Dendritic cell treated with granulocyte-macrophage colony-stimulating factor and Interleukin-4, amounts not matched to agents 40 ng/mL and 50 ng/mL, for 4 days (primary cell): ENCODE data around the gene CTNNA2.

Source experiments
- H3K27ac Mint-ChIP-seq: one replicate; pipeline ENCODE4 v1.8.0; 2022; ENCODE audit warnings: mild to moderate bottlenecking, mixed read lengths
- H3K27me3 Mint-ChIP-seq: one replicate; pipeline ENCODE4 v1.8.0; 2022; ENCODE audit warnings: mild to moderate bottlenecking, mixed read lengths
- H3K36me3 Mint-ChIP-seq: one replicate; pipeline ENCODE4 v1.8.0; 2022; ENCODE audit warnings: low read depth, mixed read lengths
- H3K4me1 Mint-ChIP-seq: one replicate; pipeline ENCODE4 v1.8.0; 2022; ENCODE audit warnings: low read depth, mixed read lengths
- H3K4me3 Mint-ChIP-seq: one replicate; pipeline ENCODE4 v1.8.0; 2022; ENCODE audit warnings: mild to moderate bottlenecking, moderate library complexity, mixed read lengths
- H3K9me3 Mint-ChIP-seq: one replicate; pipeline ENCODE4 v1.8.0; 2022; ENCODE audit warnings: mixed read lengths
- intact Hi-C: fragments of 100-400 bp; cut with micrococcal nuclease; formaldehyde crosslinking; loops from one replicate; pipeline ENCODE4 v1.15.0; 2022

The CTNNA2 gene

DNA sequence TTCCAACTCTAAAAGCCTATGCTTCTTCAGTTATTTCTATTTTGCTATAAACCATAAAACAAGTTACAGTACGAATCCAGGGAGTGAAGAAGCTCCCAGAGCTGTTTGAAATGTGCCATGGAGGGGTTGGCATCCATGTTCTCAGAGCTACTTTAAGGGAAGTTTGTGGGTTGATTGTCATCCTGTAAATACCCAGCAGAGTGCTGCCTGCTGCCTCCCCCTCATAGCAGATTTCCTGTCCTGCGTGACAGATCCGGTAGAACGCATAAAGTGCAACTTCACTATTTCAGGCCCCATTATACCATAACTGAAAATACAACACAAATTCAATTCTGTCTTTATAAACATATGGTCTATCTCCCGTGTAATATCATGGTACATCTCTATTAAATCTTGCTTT lies 114.4 kb downstream of the CTNNA2 start:
- H3K4me3 Mint-ChIP-seq = no peak overlapping the region
- H3K27ac Mint-ChIP-seq = no peak overlapping the region
- H3K9me3 Mint-ChIP-seq = peaks cover 9% of the 10 kb centered on the region

DNA sequence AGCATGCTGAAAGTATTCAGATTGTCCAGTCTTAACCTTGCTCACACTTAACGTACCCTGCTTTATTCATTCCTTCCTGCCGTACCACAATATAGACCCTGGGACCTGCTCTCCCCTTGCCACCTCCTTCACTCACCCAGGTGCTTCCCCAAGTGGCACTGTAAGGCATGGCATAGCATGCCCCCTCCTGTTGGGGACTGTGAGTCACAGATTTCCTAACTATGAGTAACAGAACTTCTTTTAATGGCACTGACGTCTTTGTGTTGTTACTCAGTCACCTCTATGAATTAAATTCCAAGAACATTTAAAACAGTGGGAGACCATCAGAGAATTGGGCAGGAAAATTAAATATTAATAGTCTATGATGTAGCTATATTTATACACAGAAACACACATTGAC lies 117.2 kb downstream of the CTNNA2 start:
- no peaks in the 10 kb centered on the region for H3K4me1 Mint-ChIP-seq
- H3K27me3 Mint-ChIP-seq = no peaks in the 10 kb centered on the region
- intact Hi-C loops = no loop called here
- H3K36me3 Mint-ChIP-seq = no peaks in the 10 kb centered on the region
- no peak overlapping the region for H3K27ac Mint-ChIP-seq
- H3K4me3 Mint-ChIP-seq = no peak overlapping the region
- H3K9me3 Mint-ChIP-seq = peaks cover 19% of the 10 kb centered on the region

More for the DNA sequence above, 114.4 kb downstream of the CTNNA2 start:
- Mint-ChIP-seq H3K36me3 (no peaks in the 10 kb centered on the region), H3K4me1 (no peaks in the 10 kb centered on the region), H3K27me3 (no peaks in the 10 kb centered on the region)
- intact Hi-C loops = no loop called here

DNA sequence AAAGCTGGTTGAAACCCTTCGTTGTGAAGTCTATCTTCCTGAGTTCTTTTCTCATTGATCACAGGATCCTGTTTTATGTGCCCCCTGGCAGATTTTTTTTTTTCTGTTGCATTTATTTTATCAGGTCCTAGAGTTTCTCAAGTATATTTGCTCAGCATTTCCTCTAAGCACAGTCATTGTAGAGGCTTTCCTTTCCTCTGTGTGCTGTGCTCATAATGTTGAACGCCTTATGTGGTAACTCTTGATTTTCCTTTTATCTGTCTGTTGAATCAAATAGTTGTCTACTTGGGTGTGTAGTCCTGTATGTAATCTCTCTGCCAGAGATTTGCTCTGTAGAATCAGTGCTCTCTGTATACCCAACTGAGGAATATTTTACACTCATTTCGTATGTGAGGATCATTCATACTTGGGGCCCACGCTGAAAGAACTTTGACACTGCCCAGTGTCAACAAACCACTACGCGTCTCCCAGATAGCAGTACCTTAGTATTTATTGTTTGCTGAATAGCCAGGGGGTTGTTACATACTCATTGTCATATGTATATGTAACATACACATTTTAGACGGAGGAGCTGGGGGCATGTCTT lies 118.2 kb downstream of the CTNNA2 start:
- no peaks in the 10 kb centered on the region for H3K36me3 Mint-ChIP-seq
- H3K9me3 Mint-ChIP-seq = peaks cover 22% of the 10 kb centered on the region
- intact Hi-C loops = no loop called here
- H3K4me1 Mint-ChIP-seq = no peaks in the 10 kb centered on the region
- H3K27ac Mint-ChIP-seq = no peak overlapping the region
- H3K4me3 Mint-ChIP-seq = no peak overlapping the region
- no peaks in the 10 kb centered on the region for H3K27me3 Mint-ChIP-seq

DNA sequence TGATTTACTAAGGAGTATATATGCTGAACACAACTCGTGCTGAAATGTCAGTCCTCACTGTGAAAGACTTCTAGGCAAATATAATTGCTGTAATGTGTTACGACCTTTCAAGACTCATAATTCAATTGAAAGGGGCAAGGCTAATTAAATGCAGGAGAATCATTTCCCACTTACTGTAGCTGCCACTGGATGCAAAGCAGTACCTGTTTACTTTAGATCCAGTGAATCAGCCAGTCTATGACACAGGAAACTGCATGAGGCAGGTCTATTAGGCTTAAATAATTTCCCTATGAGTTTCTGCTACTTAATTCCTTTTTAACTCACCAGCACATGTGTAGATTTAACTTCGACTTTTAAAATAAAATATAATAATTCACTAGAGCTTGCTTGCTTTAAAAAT lies 125.6 kb downstream of the CTNNA2 start:
- intact Hi-C loops = no loop called here
- Mint-ChIP-seq H3K4me3 (no peak overlapping the region), H3K27ac (no peak overlapping the region), H3K36me3 (no peaks in the 10 kb centered on the region), H3K4me1 (no peaks in the 10 kb centered on the region), H3K27me3 (no peaks in the 10 kb centered on the region), H3K9me3 (peaks cover 13% of the 10 kb centered on the region)

DNA sequence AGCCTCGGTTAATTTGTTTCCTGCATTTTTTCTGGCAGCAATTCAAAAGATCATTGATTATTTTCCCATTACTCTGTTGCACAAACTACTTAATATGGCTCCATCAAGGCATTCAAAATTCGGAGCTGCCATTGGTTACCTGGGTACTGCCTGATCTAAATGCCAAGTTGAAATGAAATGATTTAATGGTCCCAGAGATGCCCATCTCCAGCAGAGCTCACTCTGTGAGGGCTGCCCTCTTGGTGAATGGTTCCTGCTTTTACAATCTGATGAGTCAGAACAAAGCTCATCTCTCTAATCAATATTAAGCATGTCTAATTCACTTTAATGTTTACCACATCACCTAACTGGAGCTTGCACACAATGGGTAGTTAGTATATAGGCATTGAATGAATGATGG lies 126.1 kb downstream of the CTNNA2 start:
- H3K9me3 Mint-ChIP-seq = peaks cover 13% of the 10 kb centered on the region
- intact Hi-C loops = no loop called here
- H3K4me1 Mint-ChIP-seq = no peaks in the 10 kb centered on the region
- H3K27ac Mint-ChIP-seq = no peak overlapping the region
- no peaks in the 10 kb centered on the region for H3K27me3 Mint-ChIP-seq
- no peak overlapping the region for H3K4me3 Mint-ChIP-seq
- H3K36me3 Mint-ChIP-seq = no peaks in the 10 kb centered on the region

DNA sequence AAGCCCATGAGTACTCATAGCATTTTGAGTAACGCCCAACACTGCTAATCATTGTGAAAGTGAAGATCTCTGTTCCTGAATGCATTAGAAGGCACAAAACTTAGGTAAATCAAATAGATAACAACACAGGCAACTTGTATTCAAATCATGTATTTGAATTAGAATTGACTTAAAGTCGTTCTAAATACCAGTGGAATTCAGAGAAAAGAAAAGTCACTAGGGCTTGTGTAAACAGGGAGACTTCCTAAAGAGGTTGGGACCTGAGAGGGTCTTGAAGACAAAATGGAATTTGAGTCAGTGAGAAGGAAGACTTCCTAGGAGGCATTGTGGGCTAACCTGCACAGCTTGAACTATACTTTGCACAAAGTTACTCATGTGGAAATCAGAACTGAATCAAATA lies 127.2 kb downstream of the CTNNA2 start:
- H3K4me3 Mint-ChIP-seq = no peak overlapping the region
- intact Hi-C loops = no loop called here
- H3K27ac Mint-ChIP-seq = no peak overlapping the region
- H3K9me3 Mint-ChIP-seq = peaks cover 4% of the 10 kb centered on the region
- H3K4me1 Mint-ChIP-seq = no peaks in the 10 kb centered on the region
- H3K27me3 Mint-ChIP-seq = no peaks in the 10 kb centered on the region
- H3K36me3 Mint-ChIP-seq = no peaks in the 10 kb centered on the region

DNA sequence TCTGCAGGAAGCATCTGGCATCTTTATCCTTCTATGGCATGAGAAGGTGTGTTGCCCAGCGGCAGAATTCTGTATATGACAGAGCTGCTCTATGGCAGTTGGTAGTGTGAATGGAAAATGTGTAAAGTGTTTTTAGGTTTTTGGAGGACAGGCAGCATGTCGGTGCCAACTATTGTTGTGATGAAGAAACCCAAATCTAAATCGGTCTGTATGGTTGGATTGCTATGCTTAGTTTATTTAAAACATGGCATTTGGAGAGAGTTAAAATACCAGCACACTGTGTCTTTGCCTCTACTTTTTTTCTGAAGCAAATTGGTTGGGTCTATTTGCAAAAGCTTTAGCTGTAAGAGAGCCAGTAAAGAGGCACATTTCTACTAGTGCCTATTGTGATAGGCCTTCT lies 136.7 kb downstream of the CTNNA2 start:
- Mint-ChIP-seq H3K9me3 (no peaks in the 10 kb centered on the region), H3K4me3 (no peak overlapping the region), H3K27ac (no peak overlapping the region), H3K36me3 (no peaks in the 10 kb centered on the region), H3K4me1 (no peaks in the 10 kb centered on the region), H3K27me3 (no peaks in the 10 kb centered on the region)
- intact Hi-C loops = no loop called here

DNA sequence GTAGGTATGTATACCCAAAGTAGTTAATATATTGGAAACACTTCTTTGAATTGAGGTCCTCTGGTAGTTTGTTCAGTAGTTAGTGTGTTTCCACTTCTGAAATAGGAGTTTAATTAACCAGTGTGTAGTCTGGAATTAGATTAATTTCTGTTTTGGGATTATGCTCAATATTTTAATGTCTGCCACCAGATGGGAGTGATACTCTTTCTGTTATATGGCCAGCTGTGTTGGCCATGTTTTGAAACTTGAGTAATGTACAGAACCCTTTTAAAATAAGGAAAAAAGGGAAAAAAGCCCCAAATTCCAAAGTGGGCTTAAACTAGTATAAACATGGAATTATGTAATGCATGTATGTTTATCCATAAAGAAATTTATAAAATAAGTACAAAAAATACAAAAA lies 147.7 kb downstream of the CTNNA2 start:
- no peaks in the 10 kb centered on the region for H3K9me3 Mint-ChIP-seq

DNA sequence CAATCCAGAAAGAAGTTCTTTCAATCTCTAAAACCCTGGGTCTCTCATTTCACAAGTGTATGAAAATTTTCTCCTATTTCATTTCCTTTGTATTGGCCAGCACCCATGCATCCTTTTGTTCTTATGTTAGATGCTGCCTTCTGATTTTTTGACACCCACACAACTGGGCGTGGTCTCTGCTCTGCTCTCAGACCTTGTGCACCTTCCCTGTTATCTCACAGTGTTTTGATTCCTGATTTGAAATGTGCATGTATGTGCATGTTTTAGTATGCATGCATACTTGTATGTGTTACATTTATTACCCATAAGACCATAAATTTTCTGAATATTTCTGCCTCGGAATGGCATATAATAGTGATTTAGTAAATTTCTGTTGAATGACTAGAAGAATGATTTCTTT lies 152.2 kb downstream of the CTNNA2 start:
- intact Hi-C loops = no loop called here
- no peak overlapping the region for H3K27ac Mint-ChIP-seq
- H3K4me1 Mint-ChIP-seq = no peaks in the 10 kb centered on the region
- H3K36me3 Mint-ChIP-seq = no peaks in the 10 kb centered on the region
- H3K4me3 Mint-ChIP-seq = no peak overlapping the region
- no peaks in the 10 kb centered on the region for H3K27me3 Mint-ChIP-seq
- H3K9me3 Mint-ChIP-seq = no peaks in the 10 kb centered on the region

More for the DNA sequence above, 147.7 kb downstream of the CTNNA2 start:
- no peaks in the 10 kb centered on the region for H3K36me3 Mint-ChIP-seq
- H3K27ac Mint-ChIP-seq = no peak overlapping the region
- no peaks in the 10 kb centered on the region for H3K4me1 Mint-ChIP-seq
- intact Hi-C loops = no loop called here
- H3K4me3 Mint-ChIP-seq = no peak overlapping the region
- no peaks in the 10 kb centered on the region for H3K27me3 Mint-ChIP-seq

DNA sequence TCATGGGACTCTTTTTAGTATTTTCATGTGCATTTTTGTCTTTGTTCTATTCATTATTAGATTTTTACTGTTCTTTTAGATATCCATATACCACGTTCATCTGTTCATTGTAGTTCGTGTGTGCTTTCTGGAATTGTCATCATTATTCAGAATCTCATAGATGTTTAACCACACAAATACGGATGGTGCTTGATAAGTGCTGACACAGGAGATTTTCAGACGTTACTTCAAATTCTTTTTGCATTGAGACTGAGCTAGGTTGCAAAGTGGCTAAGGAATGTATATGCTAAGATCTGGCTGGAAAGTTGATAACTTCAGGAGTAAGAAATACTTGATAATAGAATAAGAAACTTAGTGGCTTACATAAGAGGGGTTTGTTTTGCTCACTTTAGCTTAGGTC lies 153.6 kb downstream of the CTNNA2 start:
- Mint-ChIP-seq H3K36me3 (no peaks in the 10 kb centered on the region), H3K9me3 (no peaks in the 10 kb centered on the region), H3K27me3 (no peaks in the 10 kb centered on the region), H3K4me1 (no peaks in the 10 kb centered on the region), H3K4me3 (no peak overlapping the region), H3K27ac (no peak overlapping the region)
- intact Hi-C loops = no loop called here

DNA sequence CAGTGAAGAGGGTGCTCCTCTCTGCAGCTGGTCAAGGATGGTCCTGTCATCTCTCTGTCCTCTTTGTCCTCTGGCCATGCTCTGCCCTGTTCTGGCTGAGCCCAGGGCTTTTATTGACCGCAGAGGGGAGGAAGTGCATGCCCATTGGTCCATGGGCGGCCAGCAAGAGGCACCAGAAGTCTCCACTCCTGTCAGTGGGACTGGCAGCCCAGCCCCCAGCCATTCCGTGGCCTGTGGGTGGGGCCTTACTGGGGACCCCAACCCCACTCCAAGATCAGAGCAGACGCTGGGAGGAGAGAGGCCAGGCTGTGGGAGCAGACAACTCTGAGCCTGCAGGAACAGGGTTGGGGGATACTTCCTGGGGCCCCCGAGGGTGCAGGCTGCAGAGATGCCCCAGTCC lies 156.9 kb downstream of the CTNNA2 start:
- H3K4me1 Mint-ChIP-seq = no peaks in the 10 kb centered on the region
- intact Hi-C loops = no loop called here
- no peaks in the 10 kb centered on the region for H3K36me3 Mint-ChIP-seq
- no peak overlapping the region for H3K4me3 Mint-ChIP-seq
- H3K9me3 Mint-ChIP-seq = no peaks in the 10 kb centered on the region
- H3K27ac Mint-ChIP-seq = no peak overlapping the region
- H3K27me3 Mint-ChIP-seq = no peaks in the 10 kb centered on the region

DNA sequence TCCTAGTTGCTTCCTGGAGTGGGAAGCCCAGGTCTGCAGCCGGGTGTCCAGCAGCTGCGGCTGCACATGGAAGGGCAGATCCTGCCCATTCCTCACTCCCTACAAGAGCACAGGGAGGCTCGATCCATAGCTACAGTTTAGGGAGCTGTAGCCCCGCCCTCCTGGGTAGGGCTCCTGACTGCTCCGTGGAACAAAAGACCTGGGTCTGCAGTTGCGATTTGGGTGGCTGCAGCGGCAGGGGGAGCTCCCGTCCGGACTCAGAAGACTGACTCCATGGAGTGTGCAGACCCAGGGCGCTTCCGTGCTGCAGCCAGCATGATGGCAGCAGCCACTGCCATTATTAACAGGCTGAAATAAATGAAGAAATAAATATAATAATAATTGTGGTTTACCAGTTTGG lies 157.3 kb downstream of the CTNNA2 start:
- Mint-ChIP-seq H3K27ac (no peak overlapping the region), H3K36me3 (no peaks in the 10 kb centered on the region), H3K9me3 (no peaks in the 10 kb centered on the region), H3K4me1 (no peaks in the 10 kb centered on the region), H3K27me3 (no peaks in the 10 kb centered on the region), H3K4me3 (no peak overlapping the region)
- intact Hi-C loops = no loop called here

DNA sequence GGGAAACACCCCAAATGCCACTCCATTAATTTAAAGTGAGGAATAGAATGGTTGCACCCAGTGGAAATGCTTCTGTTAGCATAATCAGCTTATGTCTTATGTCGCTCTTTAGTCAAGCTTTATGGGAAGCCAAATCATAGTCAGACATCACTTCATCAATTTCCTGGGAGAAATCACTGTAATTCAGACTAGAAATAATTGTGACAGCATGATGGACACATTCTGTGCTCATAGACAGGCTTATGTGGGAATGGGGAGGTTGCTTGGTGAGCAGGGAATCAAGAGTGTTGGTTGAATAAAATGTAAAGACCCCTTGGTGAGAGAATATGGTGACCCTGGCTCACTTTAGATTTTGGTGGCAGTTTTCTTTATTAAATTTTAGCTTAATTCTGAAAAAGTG lies 174.0 kb downstream of the CTNNA2 start:
- intact Hi-C loops = no loop called here
- no peaks in the 10 kb centered on the region for H3K27me3 Mint-ChIP-seq
- no peaks in the 10 kb centered on the region for H3K36me3 Mint-ChIP-seq
- H3K4me3 Mint-ChIP-seq = no peak overlapping the region
- H3K4me1 Mint-ChIP-seq = no peaks in the 10 kb centered on the region
- no peak overlapping the region for H3K27ac Mint-ChIP-seq
- peaks cover 9% of the 10 kb centered on the region for H3K9me3 Mint-ChIP-seq

DNA sequence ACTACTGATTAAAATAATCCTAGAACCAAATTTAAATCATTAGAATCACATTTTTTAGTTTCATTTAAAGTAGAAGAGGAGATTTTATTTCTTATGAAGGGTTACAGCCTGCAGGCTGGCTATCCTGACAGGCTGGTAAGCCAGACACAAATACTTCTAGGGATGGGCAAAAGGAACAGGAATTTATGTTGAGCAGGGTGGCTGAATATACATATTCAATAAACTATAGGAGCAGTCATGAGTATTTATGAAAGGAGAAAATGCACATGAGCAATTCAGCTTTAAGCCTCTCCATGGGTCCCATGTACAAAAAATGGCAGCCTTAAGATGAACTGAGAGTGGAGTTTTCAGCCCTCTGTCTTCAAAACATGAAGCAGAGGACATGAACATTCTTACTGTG lies 182.4 kb downstream of the CTNNA2 start:
- no peaks in the 10 kb centered on the region for H3K4me1 Mint-ChIP-seq
- H3K9me3 Mint-ChIP-seq = no peaks in the 10 kb centered on the region
- H3K27me3 Mint-ChIP-seq = no peaks in the 10 kb centered on the region
- intact Hi-C loops = no loop called here
- H3K27ac Mint-ChIP-seq = no peak overlapping the region
- no peak overlapping the region for H3K4me3 Mint-ChIP-seq
- H3K36me3 Mint-ChIP-seq = no peaks in the 10 kb centered on the region

DNA sequence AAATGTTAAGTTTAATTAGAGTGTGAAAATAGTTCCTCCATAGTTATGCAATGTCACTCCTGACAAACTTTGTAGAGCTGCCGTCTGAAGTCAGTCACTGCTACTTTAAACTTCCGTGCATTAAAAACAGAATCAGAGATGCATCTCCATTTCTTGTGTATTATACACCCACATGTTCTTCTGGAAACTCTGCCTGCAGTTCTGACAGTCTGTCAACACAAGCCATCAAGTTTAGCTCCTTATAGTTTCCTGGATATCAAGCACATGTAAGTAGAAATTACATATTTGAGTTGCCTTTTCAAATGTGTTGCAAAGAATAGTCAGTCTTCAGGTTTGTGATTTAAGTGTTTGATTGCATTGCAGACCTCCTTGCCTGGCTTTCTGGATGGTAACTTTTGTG lies 184.3 kb downstream of the CTNNA2 start:
- no peaks in the 10 kb centered on the region for H3K4me1 Mint-ChIP-seq
- H3K4me3 Mint-ChIP-seq = no peak overlapping the region
- no peaks in the 10 kb centered on the region for H3K9me3 Mint-ChIP-seq
- H3K36me3 Mint-ChIP-seq = no peaks in the 10 kb centered on the region
- intact Hi-C loops = no loop called here
- no peaks in the 10 kb centered on the region for H3K27me3 Mint-ChIP-seq
- no peak overlapping the region for H3K27ac Mint-ChIP-seq
